ENCODE results near the gene NRN1.

The NRN1 gene

DNA sequence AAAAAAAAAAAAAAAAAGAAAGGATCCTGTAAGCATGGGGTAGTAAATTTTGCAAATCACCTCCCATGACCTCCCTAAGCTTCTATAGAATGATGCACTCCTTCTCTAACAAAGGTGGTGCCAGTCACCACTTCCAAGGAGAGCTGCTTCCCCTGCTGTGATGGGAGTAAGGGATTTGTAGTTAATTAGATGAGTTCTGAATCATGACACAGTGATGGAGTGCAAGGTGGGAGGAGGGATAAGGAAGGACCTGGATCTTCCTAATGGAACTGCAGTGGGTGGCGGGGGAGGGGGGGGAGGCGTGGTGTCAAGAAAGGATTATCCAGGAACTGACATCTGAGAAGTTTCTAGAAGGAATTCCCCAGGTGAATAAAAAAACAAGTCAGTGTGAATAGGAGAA is 47.8 kb downstream of the NRN1 start:
- ChIA-PET POLR2A (no interaction called here), CTCF (no interaction called here)
- no peak for DNase-seq (ENCODE audit: low read depth, low spot score)
- TF ChIP-seq, protein P1, sequence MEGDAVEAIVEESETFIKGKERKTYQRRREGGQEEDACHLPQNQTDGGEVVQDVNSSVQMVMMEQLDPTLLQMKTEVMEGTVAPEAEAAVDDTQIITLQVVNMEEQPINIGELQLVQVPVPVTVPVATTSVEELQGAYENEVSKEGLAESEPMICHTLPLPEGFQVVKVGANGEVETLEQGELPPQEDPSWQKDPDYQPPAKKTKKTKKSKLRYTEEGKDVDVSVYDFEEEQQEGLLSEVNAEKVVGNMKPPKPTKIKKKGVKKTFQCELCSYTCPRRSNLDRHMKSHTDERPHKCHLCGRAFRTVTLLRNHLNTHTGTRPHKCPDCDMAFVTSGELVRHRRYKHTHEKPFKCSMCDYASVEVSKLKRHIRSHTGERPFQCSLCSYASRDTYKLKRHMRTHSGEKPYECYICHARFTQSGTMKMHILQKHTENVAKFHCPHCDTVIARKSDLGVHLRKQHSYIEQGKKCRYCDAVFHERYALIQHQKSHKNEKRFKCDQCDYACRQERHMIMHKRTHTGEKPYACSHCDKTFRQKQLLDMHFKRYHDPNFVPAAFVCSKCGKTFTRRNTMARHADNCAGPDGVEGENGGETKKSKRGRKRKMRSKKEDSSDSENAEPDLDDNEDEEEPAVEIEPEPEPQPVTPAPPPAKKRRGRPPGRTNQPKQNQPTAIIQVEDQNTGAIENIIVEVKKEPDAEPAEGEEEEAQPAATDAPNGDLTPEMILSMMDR (IDR thresholded peaks at IDR 0.05; ENCODE audit: insufficient read depth, low read length, missing control alignments): no peak
- H3K4me3 ChIP-seq (ENCODE audit: low read depth, low read length): no peak overlapping the region

DNA sequence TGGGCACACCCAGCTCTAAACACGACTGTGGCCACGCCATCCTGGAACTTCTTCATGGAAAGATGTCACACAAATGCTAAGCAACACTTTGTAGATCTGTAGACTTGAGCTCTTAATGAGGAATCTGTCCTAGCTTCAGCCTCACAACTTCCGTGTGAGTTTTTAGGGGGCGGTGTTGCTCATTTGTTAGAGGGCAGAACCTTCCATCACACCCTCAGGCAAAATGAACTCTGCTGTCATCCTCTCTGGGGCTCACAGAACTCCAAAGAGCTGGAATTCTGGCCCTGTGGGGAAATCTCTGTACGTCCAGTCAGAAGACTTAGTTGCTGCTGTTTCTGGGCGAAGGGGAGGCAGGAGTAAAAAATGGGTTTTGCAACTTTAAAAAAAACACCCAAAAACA is 49.8 kb downstream of the NRN1 start:
- TF ChIP-seq, protein P1 (IDR thresholded peaks at IDR 0.05; ENCODE audit: insufficient read depth, low read length, missing control alignments): no peak
- H3K4me3 ChIP-seq (ENCODE audit: low read depth, low read length): no peak overlapping the region
- ChIA-PET CTCF (interaction anchor here (0.8 to 2.2 kb wide), 5 partner anchors 8 to 192 kb away, joined by 3 to 7 read pairs (median 3); no protein-coding TSS in a partner anchor), POLR2A (no interaction called here)
- DNase-seq (ENCODE audit: low read depth, low spot score): no peak

DNA sequence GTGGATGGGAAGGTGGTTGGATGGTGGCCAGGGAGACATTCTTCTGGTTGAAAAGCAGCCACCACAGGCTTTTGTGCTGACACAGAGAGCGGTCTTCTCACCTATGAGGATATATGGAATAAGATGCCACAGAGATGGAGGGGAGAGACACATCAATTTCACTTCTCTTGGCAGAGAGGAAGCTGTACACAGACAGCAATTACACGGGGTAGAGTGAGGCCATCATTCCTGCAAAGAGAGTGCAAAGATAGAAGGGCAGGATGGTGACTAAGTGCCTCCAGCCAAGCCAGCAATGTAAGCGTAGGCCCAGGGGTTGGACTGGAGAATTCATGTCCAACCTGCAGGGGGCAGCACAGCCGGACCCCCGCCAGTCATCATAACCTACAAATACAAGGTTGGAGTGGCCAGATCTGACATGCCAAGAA is 56.4 kb downstream of the NRN1 start:
- ChIA-PET CTCF (interaction anchor here (0.9 to 2.2 kb wide), 4 partner anchors 10 to 45 kb away, joined by 4 to 6 read pairs (median 5); no protein-coding TSS in a partner anchor), POLR2A (no interaction called here)
- DNase-seq (ENCODE audit: low read depth, low spot score): no peak
- H3K4me3 ChIP-seq (ENCODE audit: low read depth, low read length): no peak overlapping the region
- TF ChIP-seq, protein P1 (IDR thresholded peaks at IDR 0.05; ENCODE audit: insufficient read depth, low read length, missing control alignments): peak; percentile 49

Measured in AG04449 (cell line).